Caco-2 (cell line): ENCODE results near the gene PGBD5. TPM values are rescaled to one million over a fixed set of nuclear protein-coding genes. Genes with fewer than 3 reads are reported as not detected.

Experiments used
- BruUV-seq: library from RNA; stranded (reverse); fragments of 400-500 nt; replicated peaks from 2 replicates; lab custom pipeline; 2021; lab: Mats Ljungman, UMichigan
- CTCF ChIA-PET: fragments of 300-600 bp; sonication (Branson Sonifier 250); formaldehyde crosslinking; loops from one replicate; lab custom pipeline; 2022; ENCODE audit warnings: antibody characterized with exemption; lab: Charles Lee
- POLR2A ChIA-PET: fragments of 300-600 bp; sonication (Branson Sonifier 250); formaldehyde crosslinking; loops from one replicate; lab custom pipeline; 2022; ENCODE audit warnings: antibody characterized with exemption; lab: Charles Lee
- DNase-seq, 2 experiments: peaks; one replicate each; pipeline versions ENCODE4 v3.0.0 to v3.0.0-alpha.2; 2020 to 2022
- H3K27me3 ChIP-seq: replicated peaks from 2 replicates; pipeline ENCODE4 v1.6.0; 2011; ENCODE audit warnings: low read length; ENCODE audit not compliant: control insufficient read depth, insufficient read depth
- H3K36me3 ChIP-seq: 2 replicates; pipeline ENCODE4 v1.5.1; 2011; ENCODE audit warnings: low read length; ENCODE audit not compliant: control insufficient read depth, insufficient read depth
- H3K4me1 ChIP-seq: fragments of 250-450 bp; sonication (Bioruptor Pico); 2 replicates; pipeline ENCODE4 v1.5.1; 2020; ENCODE audit warnings: mild to moderate bottlenecking
- H3K4me3 ChIP-seq: 2 replicates; pipeline ENCODE4 v1.5.1; 2011; ENCODE audit warnings: low read depth, mild to moderate bottlenecking, control low read depth, low read length
- H3K9me3 ChIP-seq: fragments of 250-450 bp; sonication (Bioruptor Pico); 2 replicates; pipeline ENCODE4 v1.5.1; 2020; ENCODE audit warnings: mild to moderate bottlenecking, moderate library complexity
- H3K27ac Mint-ChIP-seq: one replicate; pipeline ENCODE4 v1.8.0; 2022; ENCODE audit warnings: mixed read lengths; ENCODE audit not compliant: unreplicated experiment
- H3K27me3 Mint-ChIP-seq: one replicate; pipeline ENCODE4 v1.8.0; 2022; ENCODE audit warnings: mixed read lengths; ENCODE audit not compliant: insufficient read depth, unreplicated experiment
- H3K36me3 Mint-ChIP-seq: one replicate; pipeline ENCODE4 v1.8.0; 2022; ENCODE audit warnings: mild to moderate bottlenecking, mixed read lengths; ENCODE audit not compliant: insufficient read depth, unreplicated experiment
- H3K4me1 Mint-ChIP-seq: one replicate; pipeline ENCODE4 v1.8.0; 2022; ENCODE audit warnings: low read depth, mixed read lengths; ENCODE audit not compliant: unreplicated experiment
- H3K4me3 Mint-ChIP-seq: one replicate; pipeline ENCODE4 v1.8.0; 2022; ENCODE audit warnings: mild to moderate bottlenecking, moderate library complexity, mixed read lengths; ENCODE audit not compliant: unreplicated experiment
- H3K9me3 Mint-ChIP-seq: one replicate; pipeline ENCODE4 v1.8.0; 2022; ENCODE audit warnings: mixed read lengths; ENCODE audit not compliant: unreplicated experiment
- intact Hi-C: fragments of 100-400 bp; cut with micrococcal nuclease; formaldehyde crosslinking; loops from one replicate; pipeline ENCODE4 v1.10.0; 2022; ENCODE audit not compliant: unreplicated experiment
- total RNA-seq: library from RNA; stranded (reverse); gene quantifications from 2 replicates; pipeline ENCODE4 v1.2.3, GENCODE V29; 2022
- TF ChIP-seq, protein P1 (sequence below), 2 experiments: fragments of 200-600 bp in 1 of 2; IDR thresholded peaks; 1 replicate in 1 of 2; 2 replicates in 1 of 2; pipeline versions ENCODE4 v1.5.1 to v1.8.0; 2011 to 2022; ENCODE audit warnings: antibody characterized with exemption in 1 of 2, control low read depth in 1 of 2, inconsistent platforms in 1 of 2, low read depth in 1 of 2, low read length in 1 of 2, mild to moderate bottlenecking in 1 of 2, moderate library complexity in 1 of 2; ENCODE audit not compliant: insufficient read depth in 1 of 2, severe bottlenecking in 1 of 2, unreplicated experiment in 1 of 2

Gene PGBD5
- total RNA-seq, 1 experiment from 2014 or later, result 2.4 TPM

DNA sequence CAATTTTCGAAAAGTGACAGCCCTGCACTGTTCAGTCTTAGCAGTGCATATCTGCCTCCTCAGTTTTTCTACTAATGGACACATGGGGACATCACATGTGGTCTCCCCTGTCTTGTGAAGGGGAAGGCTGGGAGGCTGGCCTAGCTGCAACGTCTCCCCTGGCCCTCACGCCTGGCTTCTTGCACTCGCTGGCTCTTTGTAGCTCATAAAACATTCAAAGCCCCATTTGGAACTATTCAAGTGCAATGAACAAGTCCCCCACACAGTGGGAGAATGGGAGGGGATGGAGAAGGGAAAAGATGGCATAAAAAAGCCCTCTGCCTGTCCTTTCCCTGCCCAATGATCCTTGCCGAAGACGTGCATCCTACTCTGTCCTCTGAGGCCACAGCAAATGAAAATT, 73.6 kb downstream of the PGBD5 start:
- no peaks in the 10 kb centered on the region for H3K9me3 Mint-ChIP-seq
- no peak overlapping the region for H3K4me3 Mint-ChIP-seq
- no peak for DNase-seq
- Histone ChIP-seq H3K4me3 (no peak overlapping the region), H3K9me3 (no peaks in the 10 kb centered on the region), H3K27me3 (no peaks in the 10 kb centered on the region), H3K4me1 (no peaks in the 10 kb centered on the region), H3K36me3 (no peaks in the 10 kb centered on the region)
- no peaks in the 10 kb centered on the region for H3K27me3 Mint-ChIP-seq
- TF ChIP-seq, protein P1, sequence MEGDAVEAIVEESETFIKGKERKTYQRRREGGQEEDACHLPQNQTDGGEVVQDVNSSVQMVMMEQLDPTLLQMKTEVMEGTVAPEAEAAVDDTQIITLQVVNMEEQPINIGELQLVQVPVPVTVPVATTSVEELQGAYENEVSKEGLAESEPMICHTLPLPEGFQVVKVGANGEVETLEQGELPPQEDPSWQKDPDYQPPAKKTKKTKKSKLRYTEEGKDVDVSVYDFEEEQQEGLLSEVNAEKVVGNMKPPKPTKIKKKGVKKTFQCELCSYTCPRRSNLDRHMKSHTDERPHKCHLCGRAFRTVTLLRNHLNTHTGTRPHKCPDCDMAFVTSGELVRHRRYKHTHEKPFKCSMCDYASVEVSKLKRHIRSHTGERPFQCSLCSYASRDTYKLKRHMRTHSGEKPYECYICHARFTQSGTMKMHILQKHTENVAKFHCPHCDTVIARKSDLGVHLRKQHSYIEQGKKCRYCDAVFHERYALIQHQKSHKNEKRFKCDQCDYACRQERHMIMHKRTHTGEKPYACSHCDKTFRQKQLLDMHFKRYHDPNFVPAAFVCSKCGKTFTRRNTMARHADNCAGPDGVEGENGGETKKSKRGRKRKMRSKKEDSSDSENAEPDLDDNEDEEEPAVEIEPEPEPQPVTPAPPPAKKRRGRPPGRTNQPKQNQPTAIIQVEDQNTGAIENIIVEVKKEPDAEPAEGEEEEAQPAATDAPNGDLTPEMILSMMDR (IDR thresholded peaks at IDR 0.05; ENCODE audit: insufficient read depth in 1 of 2, low read depth in 1 of 2, low read length in 1 of 2, severe bottlenecking in 1 of 2, unreplicated experiment in 1 of 2), result no peak
- BruUV-seq, result no TSS peak
- no peak overlapping the region for H3K27ac Mint-ChIP-seq
- intact Hi-C loops, result no loop called here
- CTCF ChIA-PET, result no interaction called here
- POLR2A ChIA-PET, result no interaction called here
- H3K36me3 Mint-ChIP-seq, result peaks cover 5% of the 10 kb centered on the region
- no peaks in the 10 kb centered on the region for H3K4me1 Mint-ChIP-seq

DNA sequence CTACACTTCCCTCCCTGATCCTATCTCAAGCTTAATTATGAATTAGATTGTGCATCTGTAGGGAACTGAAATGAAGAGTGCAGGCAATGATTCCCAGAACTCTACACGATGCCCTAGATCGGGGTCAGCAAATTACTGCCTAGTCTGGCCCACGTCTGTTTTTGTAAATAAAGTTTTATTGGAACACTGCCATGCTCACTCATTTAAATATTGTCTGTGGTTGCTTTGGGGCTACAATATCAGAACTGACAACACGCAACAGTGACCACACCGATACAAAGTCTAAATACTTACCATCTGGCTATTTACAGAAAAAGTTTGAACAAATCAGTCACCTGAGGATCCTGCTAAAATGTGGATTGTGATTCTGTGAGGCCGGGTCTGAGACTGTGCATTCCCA, 74.1 kb downstream of the PGBD5 start:
- H3K36me3 Mint-ChIP-seq, result no peaks in the 10 kb centered on the region
- TF ChIP-seq, protein P1 (IDR thresholded peaks at IDR 0.05; ENCODE audit: insufficient read depth in 1 of 2, low read depth in 1 of 2, low read length in 1 of 2, severe bottlenecking in 1 of 2, unreplicated experiment in 1 of 2), result no peak
- no TSS peak for BruUV-seq
- Histone ChIP-seq H3K4me3 (no peak overlapping the region), H3K9me3 (no peaks in the 10 kb centered on the region), H3K36me3 (no peaks in the 10 kb centered on the region), H3K4me1 (no peaks in the 10 kb centered on the region), H3K27me3 (no peaks in the 10 kb centered on the region)
- ChIA-PET CTCF (no interaction called here), POLR2A (no interaction called here)
- H3K4me3 Mint-ChIP-seq, result no peak overlapping the region
- no peak for DNase-seq
- no peak overlapping the region for H3K27ac Mint-ChIP-seq
- no peaks in the 10 kb centered on the region for H3K4me1 Mint-ChIP-seq
- H3K27me3 Mint-ChIP-seq, result no peaks in the 10 kb centered on the region
- no peaks in the 10 kb centered on the region for H3K9me3 Mint-ChIP-seq
- intact Hi-C loops, result no loop called here

DNA sequence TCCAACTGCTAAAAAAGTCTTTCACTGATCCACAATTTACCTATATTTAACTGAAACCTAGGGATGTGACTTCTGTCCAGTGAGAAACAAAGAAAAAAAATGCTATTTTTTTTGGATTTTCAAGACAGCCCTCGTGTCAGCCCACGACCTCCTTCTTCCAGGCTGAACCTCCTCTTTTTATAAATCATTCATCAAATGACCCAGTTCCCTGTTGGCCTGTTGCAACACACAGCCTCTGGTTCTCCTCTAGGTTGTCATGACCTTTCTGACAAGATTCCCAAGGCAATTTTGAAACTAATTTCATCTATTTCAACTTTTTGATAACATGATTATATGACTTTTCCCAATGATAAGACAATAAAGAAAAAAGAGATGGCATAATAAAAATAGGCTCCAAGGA, 74.6 kb downstream of the PGBD5 start:
- BruUV-seq, result no TSS peak
- CTCF ChIA-PET, result no interaction called here
- no peaks in the 10 kb centered on the region for H3K27me3 ChIP-seq

More for the DNA sequence above, 74.6 kb downstream of the PGBD5 start:
- H3K9me3 Mint-ChIP-seq, result no peaks in the 10 kb centered on the region
- Histone ChIP-seq H3K4me3 (no peak overlapping the region), H3K4me1 (no peaks in the 10 kb centered on the region), H3K36me3 (no peaks in the 10 kb centered on the region; the same call in 1 of the 2 replicates), H3K9me3 (no peaks in the 10 kb centered on the region)
- intact Hi-C loops, result no loop called here
- TF ChIP-seq, protein P1 (IDR thresholded peaks at IDR 0.05; ENCODE audit: insufficient read depth in 1 of 2, low read depth in 1 of 2, low read length in 1 of 2, severe bottlenecking in 1 of 2, unreplicated experiment in 1 of 2), result no peak
- no peaks in the 10 kb centered on the region for H3K36me3 Mint-ChIP-seq
- no peaks in the 10 kb centered on the region for H3K27me3 Mint-ChIP-seq
- H3K27ac Mint-ChIP-seq, result no peak overlapping the region
- no peaks in the 10 kb centered on the region for H3K4me1 Mint-ChIP-seq
- no peak for DNase-seq
- no peak overlapping the region for H3K4me3 Mint-ChIP-seq
- POLR2A ChIA-PET, result no interaction called here
